Endometrial microvascular endothelial cells (primary cell): ENCODE data around the gene ODAD4. TPM values are rescaled to one million over a fixed set of nuclear protein-coding genes. Genes with fewer than 3 reads are reported as not detected.

Experiments
- in situ Hi-C: cut with HindIII; loops from 2 replicates; pipeline ENCODE4 v1.10.0; 2017; ENCODE audit warnings: low sequenced_read_pairs, low pct_unique_long_range_greater_than_20kb; ENCODE audit errors: inconsistent ontology term
- total RNA-seq: library from RNA; depleted of rRNA; stranded (reverse); fragments of >200 nt; gene quantifications from one replicate; pipeline ENCODE4 v1.2.3, GENCODE V29; 2015; ENCODE audit errors: inconsistent ontology term

The ODAD4 gene
- total RNA-seq, 1 donor from 2014 or later, result not detected

- in situ Hi-C loops, result loop anchor here (25.0 kb wide), 1 partner anchor 146 kb away; the partner anchor contains the start of genes DHX58, HSPB9 and KAT2A
Measured at GRCh38 chr17:41965694-41966462, 35.5 kb downstream of the ODAD4 start.

- in situ Hi-C loops, result loop anchor here (25.0 kb wide), 1 partner anchor 146 kb away; the partner anchor contains the start of genes DHX58, HSPB9 and KAT2A
Measured at GRCh38 chr17:41966463-41967140, 36.2 kb downstream of the ODAD4 start, which contains the start of gene CNP. TSS of gene CNP (plus strand) at chr17:41966795. CDS start at chr17:41966885, 90 bp downstream.

GRCh38 chr17:41967141-41967920, 36.9 kb downstream of the ODAD4 start:
- in situ Hi-C loops, result loop anchor here (25.0 kb wide), 1 partner anchor 145 kb away; the partner anchor contains the start of genes DHX58, HSPB9 and KAT2A

- in situ Hi-C loops, result loop anchor here (25.0 kb wide), 1 partner anchor 144 kb away; the partner anchor contains the start of genes DHX58, HSPB9 and KAT2A
Measured at GRCh38 chr17:41967921-41968578, 37.6 kb downstream of the ODAD4 start.

- in situ Hi-C loops, result loop anchor here (25.0 kb wide), 1 partner anchor 144 kb away; the partner anchor contains the start of genes DHX58, HSPB9 and KAT2A
Measured at GRCh38 chr17:41968676-41969075, 38.3 kb downstream of the ODAD4 start.

- in situ Hi-C loops, result loop anchor here (25.0 kb wide), 1 partner anchor 141 kb away; the partner anchor contains the start of genes DHX58, HSPB9 and KAT2A
Measured at GRCh38 chr17:41970901-41971331, 40.5 kb downstream of the ODAD4 start.

- in situ Hi-C loops, result loop anchor here (25.0 kb wide), 1 partner anchor 140 kb away; the partner anchor contains the start of genes DHX58, HSPB9 and KAT2A
Measured at GRCh38 chr17:41971721-41972523, 41.5 kb downstream of the ODAD4 start.

GRCh38 chr17:41972571-41973407, 42.4 kb downstream of the ODAD4 start:
- in situ Hi-C loops, result loop anchor here (25.0 kb wide), 1 partner anchor 140 kb away; the partner anchor contains the start of genes DHX58, HSPB9 and KAT2A

GRCh38 chr17:41973408-41973811, 43.0 kb downstream of the ODAD4 start:
- in situ Hi-C loops, result loop anchor here (25.0 kb wide), 1 partner anchor 139 kb away; the partner anchor contains the start of genes DHX58, HSPB9 and KAT2A

GRCh38 chr17:41974031-41974430, 43.6 kb downstream of the ODAD4 start:
- in situ Hi-C loops, result loop anchor here (25.0 kb wide), 1 partner anchor 138 kb away; the partner anchor contains the start of genes DHX58, HSPB9 and KAT2A

- in situ Hi-C loops, result loop anchor here (25.0 kb wide), 1 partner anchor 138 kb away; the partner anchor contains the start of genes DHX58, HSPB9 and KAT2A
Measured at GRCh38 chr17:41974658-41975057, 44.2 kb downstream of the ODAD4 start.

- in situ Hi-C loops, result no loop called here
Measured at GRCh38 chr17:41975099-41976083, 45.0 kb downstream of the ODAD4 start.

GRCh38 chr17:41976142-41976768, 45.8 kb downstream of the ODAD4 start:
- in situ Hi-C loops, result no loop called here

GRCh38 chr17:41977991-41978390, 47.6 kb downstream of the ODAD4 start:
- in situ Hi-C loops, result no loop called here
